ENCODE data around the gene ADCY9.
"Not testable (repeated sequence)": the region's sequence is repeated elsewhere in the genome, so short reads cannot be mapped to it uniquely, and the experiment has no call there.

The ADCY9 gene

GRCh38 chr16:3949946-3950342, 166.3 kb downstream of the ADCY9 start:
- no peak overlapping the region for H3K4me3 ChIP-seq (ENCODE audit: low read depth, low read length)
- no peak for DNase-seq (ENCODE audit: low read depth)
- TF ChIP-seq, protein P1, sequence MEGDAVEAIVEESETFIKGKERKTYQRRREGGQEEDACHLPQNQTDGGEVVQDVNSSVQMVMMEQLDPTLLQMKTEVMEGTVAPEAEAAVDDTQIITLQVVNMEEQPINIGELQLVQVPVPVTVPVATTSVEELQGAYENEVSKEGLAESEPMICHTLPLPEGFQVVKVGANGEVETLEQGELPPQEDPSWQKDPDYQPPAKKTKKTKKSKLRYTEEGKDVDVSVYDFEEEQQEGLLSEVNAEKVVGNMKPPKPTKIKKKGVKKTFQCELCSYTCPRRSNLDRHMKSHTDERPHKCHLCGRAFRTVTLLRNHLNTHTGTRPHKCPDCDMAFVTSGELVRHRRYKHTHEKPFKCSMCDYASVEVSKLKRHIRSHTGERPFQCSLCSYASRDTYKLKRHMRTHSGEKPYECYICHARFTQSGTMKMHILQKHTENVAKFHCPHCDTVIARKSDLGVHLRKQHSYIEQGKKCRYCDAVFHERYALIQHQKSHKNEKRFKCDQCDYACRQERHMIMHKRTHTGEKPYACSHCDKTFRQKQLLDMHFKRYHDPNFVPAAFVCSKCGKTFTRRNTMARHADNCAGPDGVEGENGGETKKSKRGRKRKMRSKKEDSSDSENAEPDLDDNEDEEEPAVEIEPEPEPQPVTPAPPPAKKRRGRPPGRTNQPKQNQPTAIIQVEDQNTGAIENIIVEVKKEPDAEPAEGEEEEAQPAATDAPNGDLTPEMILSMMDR (IDR thresholded peaks at IDR 0.05; ENCODE audit: control insufficient read depth, extremely low read depth, insufficient read depth): no peak

DNA sequence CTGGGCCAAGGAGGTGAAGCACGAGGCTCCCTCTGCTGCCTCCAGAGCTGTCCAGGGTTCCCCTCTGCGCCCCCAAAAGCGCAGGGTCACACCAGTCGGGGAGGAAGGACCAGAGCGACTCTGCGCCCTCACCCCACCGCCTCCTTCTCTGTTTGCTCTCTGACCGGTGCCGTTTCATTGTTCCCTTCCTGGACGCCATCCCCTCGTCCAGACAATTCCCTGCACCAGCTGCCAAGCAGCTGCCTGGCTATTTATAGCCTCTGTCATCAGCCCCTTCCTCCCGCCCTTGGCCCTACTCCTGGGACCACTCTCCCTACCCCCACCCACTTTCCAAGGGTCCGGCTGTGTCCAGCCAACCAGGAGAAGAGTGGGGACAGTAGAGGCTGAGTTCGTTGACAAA, 167.0 kb downstream of the ADCY9 start:
- no peak overlapping the region for H3K4me3 ChIP-seq (ENCODE audit: low read depth, low read length)
- no peak for DNase-seq (ENCODE audit: low read depth)
- TF ChIP-seq, protein P1 (IDR thresholded peaks at IDR 0.05; ENCODE audit: control insufficient read depth, extremely low read depth, insufficient read depth): no peak

GRCh38 chr16:3948378-3948995, 167.8 kb downstream of the ADCY9 start:
- no peak overlapping the region for H3K4me3 ChIP-seq (ENCODE audit: low read depth, low read length)
- TF ChIP-seq, protein P1 (IDR thresholded peaks at IDR 0.05; ENCODE audit: control insufficient read depth, extremely low read depth, insufficient read depth): no peak
- DNase-seq (ENCODE audit: low read depth): no peak

- no peak overlapping the region for H3K4me3 ChIP-seq (ENCODE audit: low read depth, low read length)
- TF ChIP-seq, protein P1 (IDR thresholded peaks at IDR 0.05; ENCODE audit: control insufficient read depth, extremely low read depth, insufficient read depth): no peak
- DNase-seq (ENCODE audit: low read depth): no peak
Measured at GRCh38 chr16:3946604-3947180, 169.6 kb downstream of the ADCY9 start.

GRCh38 chr16:3945751-3946603, 170.3 kb downstream of the ADCY9 start:
- no peak for DNase-seq (ENCODE audit: low read depth)
- TF ChIP-seq, protein P1 (IDR thresholded peaks at IDR 0.05; ENCODE audit: control insufficient read depth, extremely low read depth, insufficient read depth): no peak
- H3K4me3 ChIP-seq (ENCODE audit: low read depth, low read length): no peak overlapping the region

DNA sequence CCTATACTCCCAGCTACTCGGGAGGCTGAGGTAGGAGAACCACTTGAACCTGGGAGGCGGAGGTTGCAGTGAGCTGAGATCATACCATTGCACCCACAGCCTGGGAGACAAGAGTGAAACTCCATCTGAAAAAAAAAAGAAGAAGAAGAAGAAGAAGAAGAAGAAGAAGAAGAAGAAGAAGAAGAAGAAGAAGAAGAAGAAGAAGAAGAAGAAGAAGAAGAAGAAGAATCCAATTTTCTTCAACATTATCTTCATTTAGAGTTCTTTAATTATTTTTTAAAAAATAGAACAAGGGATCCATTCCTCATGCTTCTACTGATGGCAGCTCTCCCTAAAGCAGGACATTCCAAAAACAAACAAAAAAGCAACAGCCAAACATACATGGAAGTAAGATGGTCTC, 171.8 kb downstream of the ADCY9 start:
- not testable (repeated sequence) for H3K4me3 ChIP-seq (ENCODE audit: low read depth, low read length); DNase-seq (ENCODE audit: low read depth)

GRCh38 chr16:3942146-3942545, 174.1 kb downstream of the ADCY9 start:
- DNase-seq (ENCODE audit: low read depth); H3K4me3 ChIP-seq (ENCODE audit: low read depth, low read length): not testable (repeated sequence)
